Lower lobe of right lung (tissue), 2 donors: Measurements from ENCODE around the gene ATP1A3. TPM values are rescaled to one million over a fixed set of nuclear protein-coding genes. Genes with fewer than 3 reads are reported as not detected.
A peak's percentile ranks its signal among the peaks of the same experiment; 100 is the strongest.

Experiments used
- ATAC-seq, 2 donors: fragments of 200-7000 bp; cut with Tn5 transposase; one replicate each; pipeline ENCODE4 v1.9.1; 2020 to 2022; ENCODE audit warnings: mild to moderate bottlenecking in 2 of 2, moderate library complexity in 2 of 2
- DNase-seq: peaks from one replicate; pipeline ENCODE4 v3.0.0-alpha.2; 2020
- H3K27ac ChIP-seq: fragments of 200-600 bp; one replicate; pipeline ENCODE4 v1.8.0; 2022
- H3K27me3 ChIP-seq: fragments of 200-600 bp; one replicate; pipeline ENCODE4 v1.8.0; 2022; ENCODE audit warnings: low read depth
- H3K36me3 ChIP-seq: fragments of 200-600 bp; one replicate; pipeline ENCODE4 v1.8.0; 2022; ENCODE audit warnings: mild to moderate bottlenecking
- H3K4me1 ChIP-seq: fragments of 200-600 bp; one replicate; pipeline ENCODE4 v1.8.0; 2022
- H3K4me3 ChIP-seq: fragments of 200-600 bp; one replicate; pipeline ENCODE4 v1.8.0; 2022; ENCODE audit warnings: mild to moderate bottlenecking
- H3K9me3 ChIP-seq: fragments of 200-600 bp; one replicate; pipeline ENCODE4 v1.8.0; 2022
- intact Hi-C: fragments of 100-400 bp; cut with DNase I; formaldehyde crosslinking; loops from one replicate; pipeline ENCODE4 v1.11.0; 2022
- total RNA-seq: library from RNA; stranded (reverse); fragmentation: NEBNext Ultra II Directional; extraction: Animal tissue kit (Norgen Biotek cat#: 25700); gene quantifications from one replicate; pipeline ENCODE4 v1.2.1, GENCODE V29; 2021
- TF ChIP-seq, protein P1 (sequence below): fragments of 200-600 bp; IDR thresholded peaks from one replicate; pipeline ENCODE4 v1.8.0; 2022; ENCODE audit warnings: antibody characterized with exemption, mild to moderate bottlenecking
- donor health status: DM: no; HTN: yes; CAD: no; lungs with severe emphysema.

The ATP1A3 gene
- total RNA-seq, 1 donor from 2014 or later, result 0.97 TPM

DNA sequence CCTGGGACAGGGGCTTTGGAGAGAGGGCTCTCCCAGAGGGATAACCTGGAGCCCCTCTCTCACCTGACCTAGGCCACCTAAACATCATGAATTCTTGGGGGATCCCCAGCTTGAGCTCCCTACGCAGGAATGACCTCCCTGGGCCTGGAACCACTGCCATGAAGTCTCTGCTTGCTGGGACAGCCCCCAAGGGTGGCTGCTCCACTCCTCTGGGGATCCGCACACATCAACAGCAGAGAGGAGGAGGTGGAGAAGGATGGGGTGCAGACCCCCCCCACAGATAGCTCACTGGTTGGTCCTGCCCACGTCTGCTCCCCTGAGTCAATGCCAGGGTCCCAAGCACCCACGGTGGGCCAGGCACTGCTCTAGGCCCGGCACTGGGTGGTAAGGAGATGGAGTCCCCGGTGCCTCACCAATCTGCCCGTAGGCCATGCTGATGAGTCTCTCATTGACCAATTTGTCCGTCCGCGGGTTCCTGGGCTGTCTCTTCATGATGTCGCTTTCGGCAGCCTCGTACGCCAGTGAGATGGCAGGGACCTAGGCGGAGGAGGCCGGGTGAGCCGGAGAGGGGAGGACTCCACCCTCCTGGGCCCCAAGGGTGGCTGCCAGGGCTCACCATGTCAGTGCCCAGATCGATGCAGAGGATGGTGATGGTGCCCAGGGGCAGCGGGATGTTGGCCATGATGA lies 24.1 kb downstream of the ATP1A3 start:
- intact Hi-C loops, result no loop called here
- Histone ChIP-seq H3K4me3 (no peak overlapping the region), H3K36me3 (no peaks in the 10 kb centered on the region), H3K4me1 (no peaks in the 10 kb centered on the region), H3K9me3 (no peaks in the 10 kb centered on the region), H3K27ac (no peak overlapping the region), H3K27me3 (peaks cover 17% of the 10 kb centered on the region)
- no peak for ATAC-seq
- TF ChIP-seq, protein P1, sequence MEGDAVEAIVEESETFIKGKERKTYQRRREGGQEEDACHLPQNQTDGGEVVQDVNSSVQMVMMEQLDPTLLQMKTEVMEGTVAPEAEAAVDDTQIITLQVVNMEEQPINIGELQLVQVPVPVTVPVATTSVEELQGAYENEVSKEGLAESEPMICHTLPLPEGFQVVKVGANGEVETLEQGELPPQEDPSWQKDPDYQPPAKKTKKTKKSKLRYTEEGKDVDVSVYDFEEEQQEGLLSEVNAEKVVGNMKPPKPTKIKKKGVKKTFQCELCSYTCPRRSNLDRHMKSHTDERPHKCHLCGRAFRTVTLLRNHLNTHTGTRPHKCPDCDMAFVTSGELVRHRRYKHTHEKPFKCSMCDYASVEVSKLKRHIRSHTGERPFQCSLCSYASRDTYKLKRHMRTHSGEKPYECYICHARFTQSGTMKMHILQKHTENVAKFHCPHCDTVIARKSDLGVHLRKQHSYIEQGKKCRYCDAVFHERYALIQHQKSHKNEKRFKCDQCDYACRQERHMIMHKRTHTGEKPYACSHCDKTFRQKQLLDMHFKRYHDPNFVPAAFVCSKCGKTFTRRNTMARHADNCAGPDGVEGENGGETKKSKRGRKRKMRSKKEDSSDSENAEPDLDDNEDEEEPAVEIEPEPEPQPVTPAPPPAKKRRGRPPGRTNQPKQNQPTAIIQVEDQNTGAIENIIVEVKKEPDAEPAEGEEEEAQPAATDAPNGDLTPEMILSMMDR, result no peak
- DNase-seq, result no peak

DNA sequence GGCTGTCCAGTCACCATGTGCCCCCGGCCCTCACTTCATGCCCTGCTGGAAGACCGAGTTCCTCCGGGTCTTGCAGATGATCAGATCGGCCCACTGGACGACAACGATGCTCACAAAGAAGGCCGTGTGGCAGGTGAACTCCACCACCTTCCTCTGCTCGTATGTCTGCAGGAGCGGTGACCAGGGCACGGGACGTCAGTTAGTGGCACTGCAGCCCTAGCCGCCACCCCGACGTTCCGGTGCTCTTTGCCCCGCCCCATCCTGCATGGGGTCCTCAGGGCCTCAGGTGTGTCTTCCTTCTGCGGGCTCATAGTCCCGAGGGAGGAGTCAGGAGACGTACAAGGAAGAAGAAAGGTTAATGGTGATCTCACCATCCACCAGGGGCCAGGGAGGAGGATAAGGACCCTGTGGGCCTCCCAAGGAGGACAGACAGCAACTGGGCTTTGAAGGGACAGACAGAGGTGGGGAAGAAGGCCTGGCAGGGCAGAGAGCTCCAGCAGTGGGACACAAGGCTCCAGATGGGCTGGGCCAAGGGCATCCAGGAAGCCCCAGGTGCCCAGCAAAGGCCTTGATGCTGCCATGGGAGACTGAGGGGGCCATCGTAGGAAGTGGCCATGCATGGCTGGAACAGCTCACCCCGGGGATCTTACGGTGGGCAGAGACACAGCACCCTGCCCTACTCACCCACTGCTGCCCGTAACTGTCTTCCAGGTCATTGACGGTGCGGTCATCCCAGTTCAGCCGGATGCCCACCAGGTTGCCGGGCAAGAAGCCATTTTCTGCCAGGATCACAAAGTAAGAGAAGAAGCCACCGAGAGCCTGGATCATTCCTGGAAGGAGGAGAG lies 25.1 kb downstream of the ATP1A3 start:
- TF ChIP-seq, protein P1, result no peak
- Histone ChIP-seq H3K27me3 (peaks cover 17% of the 10 kb centered on the region), H3K36me3 (no peaks in the 10 kb centered on the region), H3K4me1 (no peaks in the 10 kb centered on the region), H3K4me3 (no peak overlapping the region), H3K9me3 (no peaks in the 10 kb centered on the region), H3K27ac (no peak overlapping the region)
- ATAC-seq (no peak), DNase-seq (no peak)
- intact Hi-C loops, result no loop called here

DNA sequence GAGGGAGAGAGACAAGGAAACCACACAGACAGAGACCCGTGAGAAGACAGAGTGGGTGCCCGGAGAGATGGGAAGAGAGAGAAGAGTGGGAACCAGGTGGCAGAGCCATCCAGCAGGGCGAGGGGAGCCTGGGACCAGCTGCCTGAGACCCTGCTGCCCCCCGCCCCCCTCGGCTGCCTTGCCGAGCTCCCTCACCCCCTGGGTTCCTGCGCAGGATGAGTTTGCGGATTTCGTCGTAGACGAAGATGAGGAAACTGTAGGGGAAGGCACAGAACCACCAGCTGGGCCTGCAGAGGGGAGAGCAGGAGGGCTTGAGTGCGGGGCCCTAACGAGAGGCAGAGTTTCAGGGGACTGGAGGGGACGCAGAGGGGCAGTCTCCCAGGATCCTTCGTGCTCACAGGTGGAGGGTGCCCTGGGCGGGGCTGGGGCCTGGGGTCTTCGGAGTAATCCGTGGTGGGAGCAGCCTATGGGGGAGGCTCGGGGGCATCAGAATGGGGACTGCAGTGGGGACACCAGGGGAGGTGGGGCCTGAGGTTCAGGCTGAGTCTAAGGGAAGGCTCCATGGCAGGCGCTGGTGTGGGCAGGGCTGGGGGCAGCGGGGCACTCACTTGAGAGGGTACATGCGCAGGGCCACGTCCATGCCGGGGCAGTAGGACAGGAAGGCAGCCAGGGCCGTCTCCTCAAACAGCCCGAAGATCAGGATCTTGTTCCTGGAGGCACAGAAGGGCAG lies 26.8 kb downstream of the ATP1A3 start:
- no peaks in the 10 kb centered on the region for H3K36me3 ChIP-seq
- H3K4me1 ChIP-seq, result no peaks in the 10 kb centered on the region
- intact Hi-C loops, result no loop called here
- ATAC-seq (peak; percentile 13 to 39), DNase-seq (no peak)
- H3K27ac ChIP-seq, result no peak overlapping the region
- no peaks in the 10 kb centered on the region for H3K9me3 ChIP-seq
- TF ChIP-seq, protein P1, result no peak
- H3K4me3 ChIP-seq, result no peak overlapping the region
- H3K27me3 ChIP-seq, result peaks cover 17% of the 10 kb centered on the region

DNA sequence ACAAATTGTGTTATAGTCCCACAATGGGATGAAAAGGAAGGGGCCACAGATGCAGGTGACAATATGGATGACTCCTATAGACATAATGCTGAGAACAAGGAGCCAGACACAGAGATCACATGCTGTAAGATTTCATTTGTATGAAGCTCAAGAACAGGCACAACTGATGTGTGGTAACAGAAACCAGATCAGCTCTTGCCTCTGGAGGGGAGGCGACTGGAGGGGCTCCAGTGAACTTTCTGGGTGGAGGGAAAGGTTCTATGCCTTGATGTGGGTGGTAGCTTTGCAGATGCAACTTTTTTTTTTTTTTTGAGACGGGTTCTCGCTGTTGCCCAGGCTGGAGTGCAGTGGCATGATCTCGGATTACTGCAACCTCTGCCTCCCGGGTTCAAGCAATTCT lies 28.9 kb downstream of the ATP1A3 start:
- no peak overlapping the region for H3K4me3 ChIP-seq
- intact Hi-C loops, result no loop called here
- no peaks in the 10 kb centered on the region for H3K4me1 ChIP-seq
- H3K9me3 ChIP-seq, result no peaks in the 10 kb centered on the region
- H3K27ac ChIP-seq, result no peak overlapping the region
- ATAC-seq, result no peak
- DNase-seq, result no peak
- no peaks in the 10 kb centered on the region for H3K36me3 ChIP-seq
- TF ChIP-seq, protein P1, result no peak
- peaks cover 17% of the 10 kb centered on the region for H3K27me3 ChIP-seq

DNA sequence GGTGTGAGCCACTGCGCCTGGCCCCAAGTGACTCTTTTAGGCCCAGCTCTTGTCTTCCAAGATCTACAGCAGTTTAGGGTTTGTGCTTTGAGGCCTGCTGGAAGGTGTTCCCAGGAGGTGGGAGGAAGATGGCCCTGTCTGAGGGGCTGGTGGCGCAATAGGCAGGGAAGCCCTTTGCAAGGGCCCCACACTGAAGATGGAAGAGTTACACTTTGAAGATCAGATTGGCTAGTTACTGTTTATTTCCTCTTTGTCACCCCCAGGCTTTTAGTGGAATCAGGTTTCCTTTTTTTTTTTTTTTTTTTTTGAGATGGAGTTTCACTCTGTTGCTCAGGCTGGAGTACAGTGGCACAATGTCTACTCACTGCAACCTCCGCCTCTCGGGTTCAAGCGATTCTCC lies 33.1 kb downstream of the ATP1A3 start:
- Histone ChIP-seq H3K36me3 (peaks cover 10% of the 10 kb centered on the region), H3K4me3 (no peak overlapping the region), H3K9me3 (no peaks in the 10 kb centered on the region), H3K27me3 (peaks cover 4% of the 10 kb centered on the region), H3K4me1 (peaks cover 20% of the 10 kb centered on the region), H3K27ac (no peak overlapping the region)
- DNase-seq (no peak), ATAC-seq (no peak)
- TF ChIP-seq, protein P1, result no peak
- intact Hi-C loops, result no loop called here
